ELF-1 (cell line): ENCODE data around the gene C11orf42.

Experiments
- DNase-seq: peaks from one replicate; pipeline ENCODE4 v3.0.0-alpha.2; 2016; ENCODE audit warnings: low read depth, low spot score

Gene C11orf42, protein sequence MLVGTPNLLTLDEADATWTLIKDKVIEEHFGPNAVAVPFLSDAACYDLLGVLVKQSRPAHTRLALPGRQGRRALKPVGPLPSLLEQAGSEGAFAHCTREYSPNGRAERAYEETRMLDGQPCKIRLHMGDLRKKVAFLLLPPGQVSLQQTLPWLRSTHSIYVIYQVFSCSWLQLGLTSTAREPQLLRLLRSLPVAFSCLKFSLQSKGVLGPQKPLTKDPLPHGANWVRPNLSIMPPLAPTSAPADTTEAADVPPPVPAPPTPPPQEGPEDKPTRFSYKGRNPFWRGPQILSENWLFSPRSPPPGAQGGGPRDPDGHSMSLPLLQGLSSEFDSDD

DNA sequence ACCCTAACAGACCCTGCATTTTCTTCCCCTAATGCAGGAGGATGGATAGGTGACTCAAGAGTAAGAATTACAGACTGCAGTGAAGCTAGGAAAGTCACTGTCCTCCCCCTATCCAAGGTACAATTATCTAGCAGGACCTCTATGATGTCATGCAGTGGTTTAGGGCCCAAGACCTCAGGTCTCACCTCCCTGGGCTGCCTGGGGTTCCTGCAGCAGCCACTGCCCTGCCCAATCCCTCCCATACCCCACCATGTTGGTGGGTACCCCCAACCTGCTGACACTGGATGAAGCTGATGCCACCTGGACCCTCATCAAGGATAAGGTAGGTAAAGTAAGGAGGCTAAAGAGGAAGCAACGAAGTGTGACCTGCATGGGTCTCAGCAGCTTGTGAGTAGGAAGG, at the start of gene C11orf42:
C11orf42 (plus strand) TSS at position 192 of the 400 bp plus-strand sequence; CDS start at position 251, 59 bp downstream.
- no peak for DNase-seq

DNA sequence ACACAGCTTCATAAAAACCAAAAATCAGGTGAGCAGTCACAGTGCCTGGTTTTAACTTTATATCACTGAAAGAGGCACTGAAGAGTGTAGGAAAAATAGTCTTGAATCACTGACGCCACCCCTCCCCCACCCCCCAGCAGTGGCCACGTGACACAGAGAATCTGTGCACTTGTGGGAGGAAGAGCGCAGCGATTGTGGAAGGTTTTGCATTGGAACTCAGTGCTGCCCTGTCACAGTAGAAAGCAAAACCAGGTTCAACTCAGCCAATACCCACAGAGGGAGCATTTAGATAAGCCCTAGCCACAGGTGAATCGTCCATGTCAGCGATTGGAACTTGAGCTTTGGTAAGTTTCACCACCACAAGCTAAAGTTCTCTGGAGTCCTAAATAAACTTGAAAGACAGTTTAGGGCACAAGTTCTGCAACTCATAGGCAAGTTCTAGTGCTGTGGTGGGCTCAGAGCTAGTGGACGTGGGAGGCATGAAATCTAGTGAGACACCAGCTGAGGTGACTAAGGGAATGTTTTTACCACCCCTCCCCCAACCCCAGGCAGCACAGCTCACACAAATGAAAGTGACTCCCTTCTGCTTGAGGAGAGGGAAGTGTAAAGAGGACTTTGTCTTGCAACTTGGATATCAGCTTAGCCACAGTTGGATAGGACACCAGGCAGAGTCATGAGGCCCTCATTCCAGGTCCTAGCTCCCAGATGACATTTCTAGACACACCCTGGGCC, 48.6 kb upstream of the C11orf42 start:
- peak; percentile 28 for DNase-seq

DNA sequence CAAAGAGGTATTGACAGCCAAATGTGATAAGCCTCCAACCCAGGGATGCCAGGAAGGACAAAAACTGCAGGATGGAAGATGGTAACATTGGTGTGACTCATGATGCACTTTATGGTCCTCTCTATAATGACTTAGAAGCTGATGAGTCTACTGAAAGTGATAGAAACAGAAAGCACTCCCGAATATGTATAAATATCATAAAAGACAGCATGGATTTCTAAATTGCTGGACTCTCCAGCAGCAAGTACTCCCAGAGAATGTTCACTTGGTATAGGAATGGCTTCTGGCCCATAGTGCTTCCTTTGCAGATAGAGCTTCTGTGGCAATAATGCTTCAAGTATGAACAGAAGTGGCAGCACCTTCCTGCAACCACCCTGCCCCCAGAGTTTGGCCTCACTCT, 35.1 kb upstream of the C11orf42 start, which contains the start of gene OR52B2:
OR52B2 (minus strand) TSS at position 101 of the 400 bp plus-strand sequence; CDS start at position 101, 0 bp downstream.
- no peak for DNase-seq

DNA sequence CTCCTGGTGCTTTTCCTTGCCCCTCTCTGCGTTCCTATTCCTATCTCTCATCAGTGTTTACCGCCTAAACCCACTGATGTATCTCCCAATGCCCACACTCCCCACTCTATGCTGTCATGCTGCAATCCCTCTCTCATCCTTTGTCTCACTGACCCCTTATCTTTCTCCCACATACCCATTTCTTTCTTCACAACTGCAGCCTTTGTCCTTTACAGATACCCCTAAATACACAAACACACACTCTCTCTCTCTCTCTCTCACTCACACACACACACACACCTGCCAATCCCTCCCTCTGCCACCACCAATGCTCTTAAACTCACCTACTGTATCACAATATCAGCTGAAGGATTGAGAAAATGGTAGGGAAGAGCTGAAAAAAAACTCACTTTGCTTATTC, 29.9 kb upstream of the C11orf42 start:
- no peak for DNase-seq

DNA sequence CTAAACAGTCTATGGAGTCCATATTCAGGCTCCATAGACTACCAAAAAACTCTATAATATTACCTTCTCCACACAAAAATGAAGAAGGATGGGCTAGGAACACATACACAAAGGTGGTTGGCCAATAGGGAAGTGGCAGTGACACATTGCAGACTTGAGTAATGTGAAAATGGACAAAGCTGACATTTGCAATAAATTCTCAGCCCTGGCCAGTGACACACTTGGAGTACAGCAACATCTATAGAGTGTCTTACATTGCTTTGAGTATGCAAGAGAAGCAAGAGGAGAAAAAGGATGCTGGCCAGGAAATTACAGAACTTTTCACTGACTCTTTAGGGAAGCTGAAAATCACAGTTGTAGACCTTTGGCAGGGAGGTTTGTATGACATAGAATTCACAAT, 13.6 kb upstream of the C11orf42 start:
- no peak for DNase-seq

DNA sequence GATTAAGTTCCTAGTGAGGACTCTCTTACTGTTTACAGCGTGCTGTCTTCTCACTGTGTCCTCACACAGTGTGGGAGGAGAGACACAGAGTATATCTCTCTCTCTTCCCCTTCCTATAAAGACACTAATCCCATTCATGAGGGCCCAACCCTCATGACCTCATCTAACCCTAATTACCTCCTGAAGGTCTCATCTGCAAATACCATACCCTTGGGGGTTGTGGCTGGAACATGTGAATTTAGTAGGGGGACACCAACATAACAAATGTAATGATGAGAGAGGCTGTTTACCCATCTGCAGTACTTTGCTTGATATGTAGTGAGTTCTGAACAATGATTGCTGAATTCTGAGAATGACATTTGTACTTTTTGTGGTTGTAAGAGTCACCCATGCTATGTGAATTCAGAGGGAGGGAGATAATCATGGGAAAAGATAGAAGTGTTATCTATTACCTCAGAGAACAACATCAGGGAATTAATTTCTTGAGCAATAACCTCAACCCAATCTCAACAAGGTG, 11.2 kb upstream of the C11orf42 start:
- DNase-seq: no peak

DNA sequence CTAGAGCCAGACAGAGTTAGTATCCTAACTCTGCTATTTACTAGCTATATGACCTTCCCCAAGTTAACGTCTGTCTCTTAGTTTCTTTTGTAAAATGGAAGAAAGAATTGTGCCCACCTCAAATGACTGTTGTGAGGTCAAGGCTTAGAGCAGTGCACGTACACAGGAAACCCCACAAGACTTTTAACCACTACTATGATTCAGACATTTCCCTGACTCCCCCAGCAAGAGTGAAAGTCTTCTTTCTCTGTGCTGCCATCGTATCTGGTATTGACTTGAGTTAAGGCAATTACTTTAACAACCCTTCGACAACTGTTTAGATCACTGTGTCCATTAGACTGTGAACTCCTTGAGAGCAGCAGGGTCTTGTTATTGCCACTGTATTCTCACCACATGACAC, 9.0 kb upstream of the C11orf42 start:
- no peak for DNase-seq

DNA sequence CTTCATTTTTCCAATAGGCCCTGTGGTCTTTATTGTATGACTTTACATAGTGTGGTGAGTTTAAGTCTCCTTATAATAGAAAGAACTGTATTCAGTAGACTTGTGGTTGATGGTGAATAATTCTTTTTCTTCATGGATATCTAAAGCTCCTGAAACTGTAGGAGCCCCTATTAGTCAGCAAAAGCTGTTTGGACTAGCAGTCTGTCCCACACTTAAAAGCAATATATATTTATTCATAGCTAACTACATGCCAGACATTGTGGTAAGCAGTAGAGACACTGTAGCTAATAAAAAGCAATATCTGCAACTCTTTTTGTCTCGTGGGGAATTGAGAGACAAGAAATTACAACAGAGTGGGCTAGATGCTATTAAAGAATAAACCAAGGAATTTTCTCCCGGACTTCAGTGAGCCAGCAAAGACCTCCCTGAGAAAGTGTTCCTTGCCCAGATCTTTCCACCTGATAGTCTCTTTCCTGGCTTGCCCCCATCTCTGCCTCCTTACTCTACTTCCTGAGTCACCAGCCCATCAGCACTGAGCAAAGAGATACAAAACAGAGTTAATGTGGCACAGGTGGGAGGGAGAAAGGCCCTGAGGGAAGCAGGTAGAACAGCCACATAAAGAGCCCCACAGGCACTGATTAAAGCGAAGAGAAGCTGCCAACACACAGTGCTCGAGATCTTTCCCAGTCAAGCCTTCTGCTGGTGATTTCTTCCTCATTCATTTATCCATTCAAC, 7.7 kb upstream of the C11orf42 start:
- DNase-seq: no peak

DNA sequence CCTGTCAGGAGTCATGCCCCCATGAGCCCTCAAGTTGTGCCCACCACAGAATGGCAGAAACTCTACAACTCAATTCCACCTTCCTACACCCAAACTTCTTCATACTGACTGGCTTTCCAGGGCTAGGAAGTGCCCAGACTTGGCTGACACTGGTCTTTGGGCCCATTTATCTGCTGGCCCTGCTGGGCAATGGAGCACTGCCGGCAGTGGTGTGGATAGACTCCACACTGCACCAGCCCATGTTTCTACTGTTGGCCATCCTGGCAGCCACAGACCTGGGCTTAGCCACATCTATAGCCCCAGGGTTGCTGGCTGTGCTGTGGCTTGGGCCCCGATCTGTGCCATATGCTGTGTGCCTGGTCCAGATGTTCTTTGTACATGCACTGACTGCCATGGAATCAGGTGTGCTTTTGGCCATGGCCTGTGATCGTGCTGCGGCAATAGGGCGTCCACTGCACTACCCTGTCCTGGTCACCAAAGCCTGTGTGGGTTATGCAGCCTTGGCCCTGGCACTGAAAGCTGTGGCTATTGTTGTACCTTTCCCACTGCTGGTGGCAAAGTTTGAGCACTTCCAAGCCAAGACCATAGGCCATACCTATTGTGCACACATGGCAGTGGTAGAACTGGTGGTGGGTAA, 6.1 kb upstream of the C11orf42 start, which contains the start of gene OR52W1:
OR52W1 (plus strand) TSS at position 51 of the 637 bp plus-strand sequence; CDS start at position 51, 0 bp downstream.
- DNase-seq: no peak

DNA sequence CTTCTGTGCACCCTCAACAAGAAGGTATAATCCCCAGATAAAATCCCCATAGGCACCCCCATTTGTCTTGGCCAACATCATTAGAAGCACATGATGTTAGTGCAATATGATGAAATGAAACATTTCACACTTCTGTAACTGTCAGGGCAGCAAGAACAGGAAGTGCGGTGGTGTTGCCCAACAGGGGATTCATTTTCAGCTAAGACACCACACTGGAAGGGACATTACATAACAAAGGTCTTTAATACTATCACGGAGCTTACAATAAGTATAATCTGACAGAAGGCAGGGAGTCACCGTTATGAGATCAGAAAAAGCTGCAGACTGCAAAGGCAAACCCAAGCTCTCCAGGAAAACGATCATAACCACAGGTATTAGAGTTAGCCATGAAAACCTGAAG, 4.4 kb upstream of the C11orf42 start:
- no peak for DNase-seq

DNA sequence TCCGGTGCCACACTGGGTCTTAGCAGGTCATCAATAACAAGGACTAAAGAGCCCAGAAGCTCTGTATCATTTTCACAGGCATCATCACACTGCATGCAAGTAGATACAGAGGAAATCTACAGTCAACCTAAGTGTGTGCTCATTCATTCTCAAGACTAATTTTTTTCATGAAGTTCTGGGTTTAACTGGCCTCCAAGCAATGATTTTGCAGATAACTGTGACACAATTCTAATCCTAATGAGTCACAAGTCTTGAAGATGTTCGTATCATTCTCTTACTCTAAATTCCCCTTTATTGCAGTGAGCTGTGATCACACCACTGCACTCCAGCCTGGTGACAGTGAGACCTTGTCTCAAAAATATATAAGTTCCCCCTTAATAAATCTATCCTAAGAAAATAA, 3.9 kb upstream of the C11orf42 start:
- DNase-seq: no peak

DNA sequence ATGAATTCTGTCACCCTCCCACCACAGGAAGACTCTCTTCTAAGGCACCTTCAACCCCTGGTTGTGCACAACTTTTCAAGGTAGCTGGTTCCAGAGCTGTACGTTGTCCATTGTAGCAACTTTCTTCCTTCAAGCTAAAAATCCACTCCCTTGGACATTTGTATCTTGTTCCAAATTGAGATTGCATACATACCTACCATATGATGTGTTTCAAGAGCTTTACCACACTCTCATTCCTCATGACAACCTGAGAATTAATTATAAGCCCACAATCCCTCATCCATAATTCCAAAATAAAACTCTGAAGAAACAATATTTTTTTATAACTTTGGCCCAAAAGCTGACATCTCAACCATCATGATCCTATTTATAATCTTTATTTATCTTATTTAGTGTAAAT, 3.3 kb upstream of the C11orf42 start:
- DNase-seq: no peak

DNA sequence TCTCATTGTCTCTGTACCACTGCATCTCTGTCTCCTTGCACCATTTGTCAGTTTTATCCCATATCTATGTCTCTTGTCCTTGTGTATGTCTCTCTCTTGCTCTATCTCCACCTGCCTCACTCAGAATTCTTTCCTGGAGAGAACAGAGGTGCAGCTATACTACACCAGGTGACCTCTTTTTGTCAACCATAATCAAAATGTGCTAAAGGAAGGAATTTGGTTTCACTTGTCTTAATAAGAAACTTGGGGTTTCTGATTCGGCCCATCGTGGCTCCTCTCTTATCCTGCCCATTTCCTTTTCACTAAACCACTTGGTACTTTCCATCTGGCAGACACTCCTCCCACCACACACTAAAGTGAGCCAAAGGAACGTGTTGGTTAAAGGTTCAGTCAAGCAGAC, 2.0 kb upstream of the C11orf42 start:
- no peak for DNase-seq

DNA sequence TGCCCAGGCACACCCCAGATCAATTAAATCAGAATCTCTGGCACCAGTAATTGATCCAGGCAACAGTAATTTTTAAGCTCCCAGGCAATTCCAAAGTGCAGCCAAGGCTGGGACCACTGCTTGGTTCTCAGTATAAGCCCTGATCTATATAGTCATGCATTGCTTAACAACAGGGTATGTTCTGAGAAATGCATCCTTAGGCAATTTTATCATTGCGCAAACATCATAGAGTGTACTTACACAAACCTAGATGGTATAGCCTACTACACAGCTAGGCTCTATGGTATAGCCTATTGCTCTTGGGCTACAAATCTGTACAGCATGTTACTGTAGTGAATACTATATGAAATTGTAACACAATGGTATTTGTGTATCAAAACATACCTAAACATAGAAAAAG, 651 bp upstream of the C11orf42 start:
- DNase-seq: no peak

DNA sequence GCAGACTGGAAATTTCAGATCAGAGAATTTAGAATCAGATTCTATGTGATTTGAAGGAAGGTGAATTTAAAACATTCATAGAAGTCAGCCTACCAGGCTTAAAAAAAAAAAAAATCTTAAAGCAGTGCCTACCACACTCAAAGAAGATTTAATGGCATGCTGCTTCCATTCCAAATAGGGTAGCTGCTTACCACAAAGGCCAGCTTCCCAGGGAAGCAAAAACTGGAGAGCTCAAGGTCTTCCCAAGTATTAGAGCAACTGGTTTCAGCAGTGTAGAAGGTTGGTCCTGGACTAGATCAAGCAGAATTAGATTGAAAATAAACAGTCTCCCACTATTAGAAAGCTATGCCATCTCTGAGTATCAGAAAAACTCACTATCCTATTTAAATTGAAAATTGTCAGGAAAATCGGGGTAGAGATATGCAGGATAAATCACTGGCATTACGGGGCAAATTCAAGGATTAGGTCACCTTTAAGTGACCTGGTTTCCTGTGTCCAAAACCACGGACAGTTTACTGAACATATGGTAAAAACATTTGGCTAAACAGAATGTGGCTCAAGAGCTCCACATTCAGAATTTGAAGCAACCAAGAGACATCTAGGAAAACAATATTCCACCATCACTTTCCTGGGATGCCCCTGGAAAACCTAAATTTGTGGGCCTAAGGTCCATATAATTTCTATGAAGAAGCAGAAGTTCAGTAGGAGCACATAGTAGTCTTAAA, 1.3 kb downstream of the C11orf42 start:
- DNase-seq: no peak

DNA sequence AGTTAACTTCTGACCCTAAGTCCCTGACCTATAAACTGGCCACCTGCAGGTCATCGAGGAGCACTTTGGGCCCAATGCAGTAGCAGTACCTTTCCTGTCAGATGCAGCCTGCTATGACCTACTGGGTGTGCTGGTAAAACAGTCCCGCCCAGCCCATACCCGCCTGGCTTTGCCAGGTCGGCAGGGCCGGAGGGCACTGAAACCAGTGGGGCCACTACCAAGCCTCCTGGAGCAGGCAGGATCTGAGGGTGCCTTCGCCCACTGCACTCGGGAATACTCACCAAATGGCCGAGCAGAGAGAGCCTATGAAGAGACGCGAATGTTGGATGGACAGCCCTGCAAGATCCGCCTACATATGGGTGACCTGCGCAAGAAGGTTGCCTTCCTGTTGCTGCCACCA, 4.4 kb downstream of the C11orf42 start:
- DNase-seq: no peak

DNA sequence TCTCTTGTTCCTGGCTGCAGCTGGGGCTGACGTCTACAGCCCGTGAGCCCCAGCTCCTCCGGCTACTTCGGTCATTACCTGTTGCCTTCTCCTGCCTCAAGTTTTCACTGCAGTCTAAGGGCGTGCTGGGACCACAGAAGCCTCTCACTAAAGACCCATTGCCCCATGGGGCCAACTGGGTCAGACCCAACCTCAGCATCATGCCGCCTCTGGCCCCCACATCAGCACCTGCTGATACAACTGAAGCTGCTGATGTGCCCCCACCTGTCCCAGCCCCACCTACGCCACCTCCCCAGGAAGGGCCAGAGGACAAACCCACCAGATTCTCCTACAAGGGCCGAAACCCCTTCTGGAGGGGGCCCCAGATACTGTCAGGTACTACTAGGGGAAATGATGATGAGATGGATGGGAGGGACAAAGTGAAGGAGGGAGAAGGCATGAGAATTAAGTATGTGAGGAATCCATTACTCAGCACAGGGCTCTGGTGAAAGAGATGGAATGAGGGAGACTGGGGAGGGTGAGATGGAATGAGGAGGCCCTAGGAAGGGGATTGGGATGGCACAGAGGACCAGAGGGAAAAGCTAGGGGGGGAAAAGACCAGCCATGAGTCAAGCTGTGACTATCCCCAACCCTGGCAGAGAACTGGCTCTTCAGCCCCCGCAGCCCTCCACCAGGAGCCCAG, 5.1 kb downstream of the C11orf42 start:
- no peak for DNase-seq

DNA sequence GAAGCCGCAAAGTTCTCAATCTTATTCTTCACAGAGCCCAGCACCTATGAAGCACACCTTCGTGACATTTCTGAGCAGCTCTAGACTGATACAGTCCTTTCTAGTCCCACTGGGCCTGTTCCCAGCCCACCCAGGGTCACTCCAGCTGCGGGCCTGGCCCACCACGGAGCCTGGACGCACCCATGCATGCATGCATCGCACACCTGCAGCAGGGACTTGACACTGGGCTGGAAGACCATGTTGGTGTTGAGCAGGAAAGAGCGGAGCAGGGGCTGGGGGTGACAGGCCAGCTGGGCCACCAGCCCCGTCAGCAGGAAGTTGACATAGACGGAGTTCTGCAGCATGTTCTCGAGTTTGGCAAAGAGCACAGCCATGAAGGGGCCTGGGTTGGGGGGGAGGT, 9.2 kb downstream of the C11orf42 start:
- no peak for DNase-seq

DNA sequence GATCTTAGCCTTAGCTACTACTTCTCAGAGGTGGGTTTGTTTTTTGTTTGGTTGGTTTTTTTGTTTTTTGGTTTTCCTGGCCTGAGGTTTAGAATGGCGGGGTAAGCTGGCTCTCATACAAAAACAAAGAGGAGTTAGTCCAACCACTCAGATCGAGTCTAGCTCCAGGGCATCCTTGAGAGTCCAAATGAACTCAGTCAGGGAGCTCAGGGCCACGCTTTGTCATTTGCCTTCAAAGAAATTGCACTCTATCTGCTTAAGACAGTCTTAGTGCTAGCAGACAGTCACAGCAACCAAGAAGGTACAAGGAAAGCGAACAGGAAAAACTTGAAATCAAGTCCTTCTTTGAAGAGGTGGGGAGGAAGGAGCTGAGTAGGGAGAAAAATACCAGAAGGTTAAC, 11.1 kb downstream of the C11orf42 start:
- peak; percentile 85 for DNase-seq

DNA sequence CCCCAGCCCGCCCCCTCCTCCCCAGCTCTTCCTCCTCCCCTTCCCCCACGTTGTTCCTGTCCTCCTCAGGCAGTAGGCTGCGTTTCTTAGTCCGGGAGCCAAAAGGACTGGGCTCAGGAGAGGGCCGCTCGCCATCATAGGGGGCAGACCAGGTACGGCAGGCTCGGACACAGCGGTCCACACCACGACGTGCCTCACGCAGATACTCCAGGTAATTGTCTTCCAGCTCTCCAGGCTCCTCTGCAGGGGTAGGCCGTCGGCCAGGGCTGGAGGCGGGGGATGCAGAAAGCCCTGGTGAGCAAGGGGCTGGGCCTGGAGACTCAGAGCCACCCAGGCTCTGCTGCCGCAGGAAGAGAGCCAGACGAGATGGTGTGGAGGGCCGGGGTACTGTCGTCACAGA, 12.4 kb downstream of the C11orf42 start:
- DNase-seq: no peak
